Jurkat, Clone E6-1 (cell line): Measurements from ENCODE around the gene DPCD. TPM values are rescaled to one million over a fixed set of nuclear protein-coding genes. Genes with fewer than 3 reads are reported as not detected.

Source experiments
- DNase-seq: peaks from one replicate; pipeline ENCODE4 v3.0.0-alpha.2; 2011; ENCODE audit warnings: low read depth, low spot score
- H3K4me3 ChIP-seq: 2 replicates; pipeline ENCODE4 v1.5.1; 2011; ENCODE audit warnings: mild to moderate bottlenecking, low read length, control low read depth, moderate library complexity
- polyA plus RNA-seq: library from polyadenylated mRNA; unstranded; fragments of >200 nt; gene quantifications from one replicate; pipeline ENCODE4 v1.2.1, GENCODE V29; 2012; ENCODE audit warnings: missing spikeins; ENCODE audit not compliant: insufficient read length, insufficient read depth

The DPCD gene
- 7.6 TPM for polyA plus RNA-seq

GRCh38 chr10:101587725-101588653 is at the start of gene DPCD, which contains the start of gene POLL:
DPCD (plus strand) TSS chr10:101588321; CDS start chr10:101588337, 16 bp downstream.
POLL (minus strand) TSS chr10:101588257; CDS start chr10:101587360, 897 bp downstream.
- H3K4me3 ChIP-seq, result peak within 1 kb of the TSS; percentile 70
- peak; percentile 68 for DNase-seq

- no peak overlapping the region for H3K4me3 ChIP-seq
- DNase-seq, result no peak
Observed at GRCh38 chr10:101538446-101538845, 49.7 kb upstream of the DPCD start.

GRCh38 chr10:101545898-101546297 is 42.2 kb upstream of the DPCD start:
- no peak overlapping the region for H3K4me3 ChIP-seq
- DNase-seq, result no peak

- no peak overlapping the region for H3K4me3 ChIP-seq
- DNase-seq, result no peak
Observed at GRCh38 chr10:101550965-101551364, 37.2 kb upstream of the DPCD start.

GRCh38 chr10:101552442-101552841 is 35.7 kb upstream of the DPCD start:
- no peak overlapping the region for H3K4me3 ChIP-seq
- DNase-seq, result no peak

- no peak overlapping the region for H3K4me3 ChIP-seq
Observed at GRCh38 chr10:101557541-101557940, 30.6 kb upstream of the DPCD start.

GRCh38 chr10:101558204-101558603 is 29.9 kb upstream of the DPCD start:
- H3K4me3 ChIP-seq, result no peak overlapping the region
- DNase-seq, result peak; percentile 16

More at GRCh38 chr10:101557541-101557940, 30.6 kb upstream of the DPCD start:
- DNase-seq, result no peak

GRCh38 chr10:101558671-101559595 is 29.2 kb upstream of the DPCD start:
- H3K4me3 ChIP-seq, result no peak overlapping the region
- no peak for DNase-seq

GRCh38 chr10:101559596-101560297 is 28.4 kb upstream of the DPCD start:
- H3K4me3 ChIP-seq, result no peak overlapping the region
- no peak for DNase-seq

GRCh38 chr10:101560298-101561067 is 27.6 kb upstream of the DPCD start:
- no peak for DNase-seq
- no peak overlapping the region for H3K4me3 ChIP-seq

GRCh38 chr10:101561068-101561915 is 26.8 kb upstream of the DPCD start:
- no peak overlapping the region for H3K4me3 ChIP-seq
- no peak for DNase-seq

GRCh38 chr10:101562231-101562630 is 25.9 kb upstream of the DPCD start:
- no peak for DNase-seq
- H3K4me3 ChIP-seq, result no peak overlapping the region

- H3K4me3 ChIP-seq, result no peak overlapping the region
- no peak for DNase-seq
Observed at GRCh38 chr10:101563007-101563406, 25.1 kb upstream of the DPCD start.

GRCh38 chr10:101563497-101564040 is 24.6 kb upstream of the DPCD start:
- H3K4me3 ChIP-seq, result no peak overlapping the region
- no peak for DNase-seq

- H3K4me3 ChIP-seq, result no peak overlapping the region
- no peak for DNase-seq
Observed at GRCh38 chr10:101564490-101564991, 23.6 kb upstream of the DPCD start.

- no peak for DNase-seq
Observed at GRCh38 chr10:101565370-101565900, 22.7 kb upstream of the DPCD start.

GRCh38 chr10:101565936-101566332 is 22.2 kb upstream of the DPCD start:
- no peak for DNase-seq
- H3K4me3 ChIP-seq, result no peak overlapping the region

More at GRCh38 chr10:101565370-101565900, 22.7 kb upstream of the DPCD start:
- H3K4me3 ChIP-seq, result no peak overlapping the region
